ENCODE data around the gene DYNC1H1. TPM values are rescaled to one million over a fixed set of nuclear protein-coding genes. Genes with fewer than 3 reads are reported as not detected.
A peak's percentile ranks its signal among the peaks of the same experiment; 100 is the strongest.

DYNC1H1 gene
- total RNA-seq, 4 donors from 2014 or later, result 608 to 897 (median 728) TPM

DNA sequence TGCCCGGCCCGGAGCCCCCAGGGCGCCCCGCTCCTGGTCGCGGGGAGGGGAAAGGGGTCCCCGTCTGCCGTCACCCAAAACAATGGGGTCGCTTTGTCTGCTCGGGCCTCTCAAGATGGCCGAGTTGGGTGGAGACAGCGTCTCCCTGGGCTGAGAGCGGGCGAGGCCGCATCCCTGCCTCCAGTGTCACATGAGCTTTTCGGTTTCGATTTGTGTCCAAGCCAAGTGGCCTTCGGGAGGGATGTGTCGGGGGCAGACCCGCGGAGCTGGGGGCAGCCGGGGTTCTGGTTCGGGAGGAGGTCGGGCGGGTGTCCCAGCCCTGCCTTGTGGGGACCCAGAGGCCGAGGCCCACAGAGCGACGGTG lies 790 bp downstream of the DYNC1H1 start:
- intact Hi-C loops (cut with DNase I), result no loop called here
- Histone ChIP-seq H3K36me3 (peaks cover 0 to 16% (median 3%) of the 10 kb centered on the region in 4 donors), H3K9me3 (no peaks in the 10 kb centered on the region), H3K27ac (replicated peaks in 1 of 4) (peak overlapping the region; percentile 98 to 99 (median 99)), H3K27me3 (no peaks in the 10 kb centered on the region), H3K4me3 (peak overlapping the region; percentile 97 to 100 (median 100)), H3K4me1 (peaks cover 39 to 82% (median 72%) of the 10 kb centered on the region in 4 donors)
- TF ChIP-seq, protein P1, sequence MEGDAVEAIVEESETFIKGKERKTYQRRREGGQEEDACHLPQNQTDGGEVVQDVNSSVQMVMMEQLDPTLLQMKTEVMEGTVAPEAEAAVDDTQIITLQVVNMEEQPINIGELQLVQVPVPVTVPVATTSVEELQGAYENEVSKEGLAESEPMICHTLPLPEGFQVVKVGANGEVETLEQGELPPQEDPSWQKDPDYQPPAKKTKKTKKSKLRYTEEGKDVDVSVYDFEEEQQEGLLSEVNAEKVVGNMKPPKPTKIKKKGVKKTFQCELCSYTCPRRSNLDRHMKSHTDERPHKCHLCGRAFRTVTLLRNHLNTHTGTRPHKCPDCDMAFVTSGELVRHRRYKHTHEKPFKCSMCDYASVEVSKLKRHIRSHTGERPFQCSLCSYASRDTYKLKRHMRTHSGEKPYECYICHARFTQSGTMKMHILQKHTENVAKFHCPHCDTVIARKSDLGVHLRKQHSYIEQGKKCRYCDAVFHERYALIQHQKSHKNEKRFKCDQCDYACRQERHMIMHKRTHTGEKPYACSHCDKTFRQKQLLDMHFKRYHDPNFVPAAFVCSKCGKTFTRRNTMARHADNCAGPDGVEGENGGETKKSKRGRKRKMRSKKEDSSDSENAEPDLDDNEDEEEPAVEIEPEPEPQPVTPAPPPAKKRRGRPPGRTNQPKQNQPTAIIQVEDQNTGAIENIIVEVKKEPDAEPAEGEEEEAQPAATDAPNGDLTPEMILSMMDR (IDR thresholded peaks at IDR 0.05), result no peak
- TF ChIP-seq POLR2AphosphoS5 (IDR thresholded peaks at IDR 0.05) (peak in 1 of 2 donors; percentile 72), POLR2A (IDR thresholded peaks at IDR 0.05; ENCODE audit: low read depth) (no peak), EP300 (IDR thresholded peaks at IDR 0.05) (no peak)
- peak; percentile 96 for DNase-seq (ENCODE audit: extremely low spot score)
- WGBS, result 0% methylated on average over 1 of the region's 28 CpGs

DNA sequence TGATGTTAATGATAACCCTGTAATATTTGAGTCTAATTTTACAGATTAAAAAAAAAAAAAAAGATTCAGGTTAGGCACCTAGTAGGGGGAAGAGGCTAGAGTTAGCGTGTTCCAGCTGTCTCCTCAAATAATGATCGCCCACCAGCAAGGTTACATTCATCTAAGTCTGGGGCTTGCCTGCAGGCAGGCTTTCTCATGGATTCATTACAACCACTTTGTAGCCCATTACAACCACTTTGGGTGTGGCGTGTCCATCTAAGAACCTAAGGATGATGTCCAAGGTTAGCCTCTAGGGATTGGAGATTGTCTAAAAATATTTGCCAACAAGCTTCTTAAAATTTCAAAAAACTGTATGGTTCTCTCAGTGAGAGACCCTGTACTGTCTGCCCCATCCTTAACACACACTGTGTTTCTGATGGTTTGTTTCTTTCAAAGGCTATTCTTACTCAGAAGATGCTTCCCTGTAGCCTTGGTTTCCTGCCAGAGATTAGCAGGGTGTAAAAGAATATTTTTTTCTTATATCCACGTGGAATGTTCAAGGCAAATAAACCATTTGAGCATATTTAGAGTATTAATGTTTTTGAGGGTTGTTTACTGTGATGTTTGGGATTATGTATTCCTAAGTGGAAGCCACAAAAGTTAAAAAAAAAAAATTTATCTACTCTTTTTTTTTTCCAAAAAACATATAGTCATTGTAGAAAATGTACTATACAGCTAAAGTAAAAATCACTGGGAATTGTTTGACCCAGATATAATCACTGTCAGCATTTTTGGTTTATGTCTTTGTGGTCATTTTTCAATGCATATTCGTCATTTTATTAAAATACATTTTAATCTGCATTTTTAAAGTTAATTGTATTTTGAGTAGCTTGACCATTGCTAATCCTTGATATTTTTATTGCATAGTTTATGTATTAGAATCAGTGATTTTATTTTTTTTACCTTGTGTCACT lies 1.7 kb downstream of the DYNC1H1 start:
- Histone ChIP-seq H3K27ac (replicated peaks in 1 of 4) (peak overlapping the region; percentile 98 to 99 (median 99)), H3K9me3 (no peaks in the 10 kb centered on the region), H3K27me3 (no peaks in the 10 kb centered on the region), H3K36me3 (peaks cover 0 to 16% (median 3%) of the 10 kb centered on the region in 4 donors), H3K4me1 (peaks cover 44 to 80% (median 71%) of the 10 kb centered on the region in 4 donors), H3K4me3 (peak overlapping the region; percentile 97 to 100 (median 100))
- no peak for TF ChIP-seq EP300 (IDR thresholded peaks at IDR 0.05)
- TF ChIP-seq, protein P1 (IDR thresholded peaks at IDR 0.05), result no peak
- DNase-seq (ENCODE audit: extremely low spot score), result no peak
- intact Hi-C loops (cut with DNase I), result no loop called here
- 27% methylated on average over 5 of the region's 5 CpGs for WGBS

DNA sequence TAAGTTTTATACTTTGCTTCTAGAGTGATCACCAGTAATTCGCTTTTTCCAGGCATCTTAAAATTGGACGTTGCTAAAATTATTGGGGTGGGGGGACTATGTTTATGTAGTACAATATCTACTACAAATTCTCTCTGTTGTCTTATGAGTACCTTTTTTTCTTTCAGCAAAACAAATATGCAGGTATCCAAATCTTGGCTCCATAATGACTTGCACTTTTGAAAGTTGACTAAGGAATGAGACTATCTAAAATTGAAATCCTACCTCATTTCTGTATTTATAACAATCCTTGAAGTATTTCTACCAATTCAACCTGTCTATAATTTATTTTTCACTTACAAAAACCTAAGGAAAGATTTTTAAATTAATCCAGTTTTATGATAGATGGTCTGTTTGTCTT lies 2.4 kb downstream of the DYNC1H1 start:
- Histone ChIP-seq H3K27ac (replicated peaks in 1 of 4) (peak overlapping the region; percentile 98 to 99 (median 99)), H3K9me3 (no peaks in the 10 kb centered on the region), H3K27me3 (no peaks in the 10 kb centered on the region), H3K4me3 (no peak overlapping the region), H3K36me3 (peaks cover 0 to 16% (median 3%) of the 10 kb centered on the region in 4 donors), H3K4me1 (peaks cover 51 to 80% (median 72%) of the 10 kb centered on the region in 4 donors)
- intact Hi-C loops (cut with DNase I), result no loop called here
- TF ChIP-seq, protein P1 (IDR thresholded peaks at IDR 0.05), result no peak
- no peak for DNase-seq (ENCODE audit: extremely low spot score)
- 50% methylated on average over 2 of the region's 2 CpGs for WGBS

DNA sequence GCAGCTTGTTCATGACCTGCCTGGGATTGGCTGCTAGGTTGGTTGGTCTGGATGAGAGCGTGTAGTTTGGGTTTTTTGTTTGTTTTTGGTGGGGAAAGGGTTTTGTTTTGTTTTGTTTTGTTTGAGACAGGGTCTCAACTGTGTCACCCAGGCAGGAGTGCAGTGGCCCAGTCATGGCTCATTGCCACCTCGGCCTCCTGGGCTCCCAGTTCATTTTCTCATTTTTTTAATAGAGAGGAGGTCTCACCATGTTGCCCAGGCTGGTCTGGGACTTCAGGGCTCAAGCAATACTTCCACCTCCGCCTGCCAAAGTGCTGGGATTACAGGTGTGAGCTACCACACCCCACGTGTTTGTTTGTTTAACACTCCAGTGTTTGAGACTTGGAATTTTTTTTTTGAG lies 3.8 kb downstream of the DYNC1H1 start:
- no peak for TF ChIP-seq EP300 (IDR thresholded peaks at IDR 0.05)
- TF ChIP-seq POLR2AphosphoS5 (IDR thresholded peaks at IDR 0.05), result no peak
- TF ChIP-seq, protein P1 (IDR thresholded peaks at IDR 0.05), result no peak
- no peak for TF ChIP-seq POLR2A (IDR thresholded peaks at IDR 0.05; ENCODE audit: low read depth)
- Histone ChIP-seq H3K4me3 (no peak overlapping the region), H3K27me3 (no peaks in the 10 kb centered on the region), H3K4me1 (peaks cover 50 to 80% (median 72%) of the 10 kb centered on the region in 4 donors), H3K27ac (replicated peaks in 1 of 4) (peak overlapping the region; percentile 98 to 99 (median 99)), H3K9me3 (no peaks in the 10 kb centered on the region), H3K36me3 (peaks cover 0 to 16% (median 3%) of the 10 kb centered on the region in 4 donors)
- no peak for DNase-seq (ENCODE audit: extremely low spot score)
- intact Hi-C loops (cut with DNase I), result no loop called here
- 83% methylated on average over 4 of the region's 4 CpGs for WGBS

Data from esophagus muscularis mucosa (tissue), 4 donors.